GM12864 (cell line): ENCODE results near the gene ARAP1.

ENCODE experiments used
- DNase-seq: peaks from one replicate; pipeline ENCODE4 v3.0.0-alpha.2; 2011; ENCODE audit warnings: low read depth
- H3K4me3 ChIP-seq: 2 replicates; pipeline ENCODE4 v1.5.1; 2011; ENCODE audit warnings: mild to moderate bottlenecking, low read depth, low read length, control low read depth
- TF ChIP-seq, protein P1 (sequence below): IDR thresholded peaks from 2 replicates; pipeline ENCODE4 v1.5.1; 2011; ENCODE audit warnings: low read depth, mild to moderate bottlenecking, moderate library complexity, low read length, control low read depth, inconsistent platforms; ENCODE audit errors: missing control alignments

ARAP1 gene

DNA sequence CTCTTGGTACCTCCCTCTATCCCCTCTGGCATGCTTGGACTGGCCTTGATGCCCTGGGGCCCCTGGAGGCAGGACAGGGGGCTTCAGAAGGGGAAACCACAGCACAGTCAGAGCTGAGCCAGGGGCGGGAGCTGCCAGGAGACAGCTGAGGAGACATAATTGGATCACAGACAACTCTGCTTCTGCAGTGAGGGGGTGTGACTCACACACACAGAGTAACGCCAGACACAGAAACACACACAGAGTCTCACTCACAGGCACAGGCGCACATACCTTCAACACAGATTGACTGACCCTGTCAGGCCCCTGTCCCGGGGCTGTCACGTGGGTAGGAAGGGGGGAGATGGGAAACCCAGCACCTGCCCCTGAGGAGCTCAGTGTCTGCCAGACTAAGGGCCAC is 21.1 kb upstream of the ARAP1 start:
- DNase-seq: no peak
- TF ChIP-seq, protein P1, sequence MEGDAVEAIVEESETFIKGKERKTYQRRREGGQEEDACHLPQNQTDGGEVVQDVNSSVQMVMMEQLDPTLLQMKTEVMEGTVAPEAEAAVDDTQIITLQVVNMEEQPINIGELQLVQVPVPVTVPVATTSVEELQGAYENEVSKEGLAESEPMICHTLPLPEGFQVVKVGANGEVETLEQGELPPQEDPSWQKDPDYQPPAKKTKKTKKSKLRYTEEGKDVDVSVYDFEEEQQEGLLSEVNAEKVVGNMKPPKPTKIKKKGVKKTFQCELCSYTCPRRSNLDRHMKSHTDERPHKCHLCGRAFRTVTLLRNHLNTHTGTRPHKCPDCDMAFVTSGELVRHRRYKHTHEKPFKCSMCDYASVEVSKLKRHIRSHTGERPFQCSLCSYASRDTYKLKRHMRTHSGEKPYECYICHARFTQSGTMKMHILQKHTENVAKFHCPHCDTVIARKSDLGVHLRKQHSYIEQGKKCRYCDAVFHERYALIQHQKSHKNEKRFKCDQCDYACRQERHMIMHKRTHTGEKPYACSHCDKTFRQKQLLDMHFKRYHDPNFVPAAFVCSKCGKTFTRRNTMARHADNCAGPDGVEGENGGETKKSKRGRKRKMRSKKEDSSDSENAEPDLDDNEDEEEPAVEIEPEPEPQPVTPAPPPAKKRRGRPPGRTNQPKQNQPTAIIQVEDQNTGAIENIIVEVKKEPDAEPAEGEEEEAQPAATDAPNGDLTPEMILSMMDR: no peak
- no peak overlapping the region for H3K4me3 ChIP-seq

DNA sequence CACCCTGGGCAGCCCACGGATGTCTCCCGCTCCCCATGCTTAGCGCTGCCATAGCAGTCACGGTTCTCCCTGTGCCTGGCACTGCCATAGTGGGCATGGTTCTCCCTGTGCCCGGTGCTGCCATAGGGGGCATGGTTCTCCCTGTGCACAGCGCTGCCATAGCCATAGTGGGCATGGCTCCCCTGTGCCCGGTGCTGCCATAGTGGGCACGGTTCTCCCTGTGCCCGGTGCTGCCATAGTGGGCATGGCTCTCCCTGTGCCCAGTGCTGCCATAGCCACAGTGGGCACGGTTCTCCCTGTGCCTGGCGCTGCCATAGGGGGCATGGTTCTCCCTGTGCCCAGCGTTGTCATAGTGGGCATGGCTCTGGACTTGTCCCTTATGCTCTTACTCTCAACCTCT is 19.9 kb upstream of the ARAP1 start:
- no peak for DNase-seq
- TF ChIP-seq, protein P1: no peak
- no peak overlapping the region for H3K4me3 ChIP-seq

DNA sequence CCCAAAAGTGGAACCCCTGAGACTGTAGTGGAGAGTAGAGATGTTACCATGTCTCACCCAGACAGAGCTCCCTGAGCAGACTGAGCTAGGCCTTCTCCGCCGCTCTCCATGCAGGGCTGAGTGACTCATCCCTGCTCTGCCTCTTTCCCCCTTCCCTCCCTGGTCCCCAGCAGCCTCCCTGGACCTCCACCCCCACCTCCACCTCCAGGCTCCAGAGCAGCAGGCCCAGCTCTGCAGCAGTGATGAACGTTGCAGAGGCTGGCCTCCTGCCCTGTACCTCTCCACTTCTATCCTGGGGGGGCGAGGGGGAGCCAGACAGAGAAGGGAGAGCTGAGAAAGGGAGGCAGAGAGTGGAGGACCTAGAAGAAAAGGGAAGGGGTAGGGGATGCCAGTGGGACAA is 19.3 kb upstream of the ARAP1 start:
- H3K4me3 ChIP-seq: no peak overlapping the region
- TF ChIP-seq, protein P1: no peak
- DNase-seq: no peak

DNA sequence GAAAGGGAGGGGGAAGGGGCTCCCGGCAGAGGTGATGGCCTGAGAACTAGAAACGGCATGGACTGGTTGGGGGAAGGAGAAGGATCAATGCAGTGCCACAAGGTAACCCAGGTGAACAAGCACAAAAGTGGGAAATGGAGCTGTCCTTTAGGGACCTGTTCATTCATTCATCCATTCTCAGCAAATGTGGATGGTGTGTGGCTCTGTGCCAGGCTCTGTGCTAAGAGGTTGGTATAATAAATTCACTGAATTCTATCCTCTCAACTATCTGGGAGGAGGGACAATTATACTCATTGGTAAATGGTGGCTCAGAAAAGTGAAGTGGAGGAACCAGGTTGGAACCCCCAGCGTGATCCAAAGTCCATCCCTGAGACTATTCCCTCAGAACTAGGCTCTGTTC is 18.6 kb upstream of the ARAP1 start:
- H3K4me3 ChIP-seq: no peak overlapping the region
- TF ChIP-seq, protein P1: no peak
- no peak for DNase-seq

DNA sequence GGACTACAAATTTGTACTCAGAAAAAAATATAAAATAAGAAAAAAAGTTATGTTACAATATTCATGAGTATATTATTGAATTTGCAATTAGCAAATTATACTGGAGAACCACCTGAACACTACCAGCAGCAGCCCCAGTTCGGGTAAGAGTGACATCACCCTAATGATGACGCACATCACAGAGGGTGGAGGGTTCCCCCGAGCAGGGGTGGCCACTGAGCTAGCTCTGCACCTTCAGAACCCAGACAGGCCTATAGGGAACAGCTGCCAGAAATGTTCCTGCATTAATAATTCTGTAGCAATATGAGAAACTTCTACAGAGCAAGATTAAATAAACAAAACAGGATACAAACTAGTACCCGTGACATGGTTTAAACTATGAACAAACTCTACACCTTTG is 17.5 kb upstream of the ARAP1 start:
- TF ChIP-seq, protein P1: no peak
- no peak for DNase-seq
- H3K4me3 ChIP-seq: no peak overlapping the region

DNA sequence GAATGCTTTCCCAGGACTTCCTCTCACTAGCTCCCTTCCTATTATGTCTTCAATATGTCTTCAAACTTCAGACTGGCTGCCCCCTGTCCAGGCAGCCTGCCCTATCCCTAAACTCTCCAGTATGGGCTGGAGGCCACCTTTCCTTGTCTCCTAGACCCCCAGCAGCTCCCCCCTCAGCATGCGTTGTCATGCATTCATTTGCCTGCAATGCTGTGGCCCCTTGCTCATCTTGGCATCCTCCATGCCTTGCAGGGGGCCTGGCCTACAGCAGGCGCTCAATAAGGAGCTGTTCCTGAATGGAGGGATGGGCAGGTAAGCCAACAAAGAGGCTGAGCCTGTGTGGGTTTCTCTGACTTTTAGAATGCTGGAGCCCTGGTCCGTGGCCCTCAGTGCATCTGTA is 16.4 kb upstream of the ARAP1 start:
- no peak overlapping the region for H3K4me3 ChIP-seq
- TF ChIP-seq, protein P1: no peak
- no peak for DNase-seq

DNA sequence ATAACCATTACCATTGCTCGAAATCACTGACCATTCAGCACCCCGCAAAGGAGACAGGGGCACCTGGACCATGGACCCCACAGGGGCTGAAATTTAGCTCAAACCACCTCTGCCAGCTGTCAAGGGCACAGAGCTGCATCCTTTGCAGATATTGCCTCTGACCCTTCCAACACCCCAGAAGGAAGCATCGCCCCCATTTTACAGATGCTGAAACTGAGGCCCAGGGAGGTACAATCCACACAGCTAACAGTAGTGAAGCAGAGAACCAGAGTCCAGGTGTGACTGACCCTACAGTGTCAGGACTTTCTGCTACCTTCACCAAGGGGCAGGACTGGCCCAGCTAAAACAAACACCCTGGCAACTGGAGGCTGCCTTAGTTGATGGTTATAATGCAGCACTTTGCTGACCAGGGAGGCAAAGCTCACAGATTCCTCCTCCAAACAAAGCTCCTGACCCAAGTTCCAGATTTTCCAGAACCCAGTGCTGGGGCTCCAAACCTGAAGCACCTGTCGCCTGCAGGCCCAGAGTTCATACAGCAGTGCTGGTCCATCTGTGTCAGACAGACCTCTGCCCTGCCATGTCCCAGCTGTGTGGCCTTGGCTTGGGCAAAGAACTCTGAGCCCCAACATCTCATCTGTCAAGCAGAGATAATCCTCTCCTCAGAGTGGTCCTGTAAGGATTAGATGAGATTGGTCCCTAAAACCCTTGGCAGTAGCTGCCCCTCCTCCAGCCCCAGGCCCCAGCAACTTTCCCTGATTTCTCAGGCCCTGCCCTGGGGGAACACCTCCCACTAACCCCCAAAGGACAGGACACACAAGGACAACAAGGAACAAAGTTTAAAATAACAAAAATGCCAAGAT is 15.2 kb upstream of the ARAP1 start:
- DNase-seq: no peak
- H3K4me3 ChIP-seq: no peak overlapping the region
- TF ChIP-seq, protein P1: no peak
